Measurements from ENCODE around the gene CTSG. TPM values are rescaled to one million over a fixed set of nuclear protein-coding genes. Genes with fewer than 3 reads are reported as not detected.
"Not testable (repeated sequence)": the region's sequence is repeated elsewhere in the genome, so short reads cannot be mapped to it uniquely, and the experiment has no call there.

The CTSG gene, protein sequence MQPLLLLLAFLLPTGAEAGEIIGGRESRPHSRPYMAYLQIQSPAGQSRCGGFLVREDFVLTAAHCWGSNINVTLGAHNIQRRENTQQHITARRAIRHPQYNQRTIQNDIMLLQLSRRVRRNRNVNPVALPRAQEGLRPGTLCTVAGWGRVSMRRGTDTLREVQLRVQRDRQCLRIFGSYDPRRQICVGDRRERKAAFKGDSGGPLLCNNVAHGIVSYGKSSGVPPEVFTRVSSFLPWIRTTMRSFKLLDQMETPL
- polyA plus RNA-seq (ENCODE audit: insufficient read length) = 1.6 TPM

DNA sequence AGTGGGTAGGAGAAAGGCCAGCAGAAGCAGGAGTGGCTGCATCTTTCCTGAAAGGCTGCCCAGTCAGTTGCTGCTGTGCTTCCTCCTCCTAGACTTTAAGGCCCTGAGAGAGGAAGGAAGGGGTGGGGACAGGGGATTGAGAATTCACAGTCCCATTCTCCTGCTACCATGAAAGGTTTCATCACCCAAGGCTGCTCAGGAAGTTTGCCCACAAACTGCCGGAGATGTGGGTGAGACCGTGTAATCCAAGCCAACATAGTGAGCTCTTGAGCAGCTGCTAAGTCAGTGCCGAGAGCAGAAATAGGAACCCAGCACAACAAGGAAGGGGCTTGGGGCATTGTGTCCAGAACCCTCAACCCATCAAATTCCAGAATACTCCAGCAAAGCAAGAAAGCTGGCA, at the start of gene CTSG:
TSS of gene CTSG (minus strand) at position 69 of the 400 bp plus-strand sequence. CDS start at position 42, 27 bp downstream.
- DNase-seq = no peak

DNA sequence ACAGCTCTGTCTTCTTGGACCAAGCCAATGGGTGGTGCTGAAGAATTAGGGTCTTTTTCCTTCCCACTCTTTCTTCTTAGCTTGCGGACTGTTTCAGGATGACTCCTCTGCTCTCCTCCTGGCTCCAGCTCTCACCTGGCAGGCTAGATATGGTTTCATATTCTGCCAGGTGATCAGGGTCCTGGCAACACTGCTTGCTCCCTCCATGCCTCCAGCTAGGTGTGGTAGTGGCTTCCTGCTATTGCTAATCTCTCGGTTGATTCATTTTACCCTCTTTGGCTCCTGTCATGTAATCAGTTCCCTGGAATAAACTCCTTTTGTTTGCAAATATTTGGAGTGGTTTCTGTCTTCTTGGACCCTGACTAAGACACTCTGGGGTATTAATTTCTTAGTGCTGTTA, 37.7 kb upstream of the CTSG start:
- no peak for DNase-seq

- DNase-seq = no peak
Measured at GRCh38 chr14:24613241-24613640, 37.2 kb upstream of the CTSG start.

- DNase-seq = no peak
Measured at GRCh38 chr14:24612196-24612595, 36.1 kb upstream of the CTSG start.

DNA sequence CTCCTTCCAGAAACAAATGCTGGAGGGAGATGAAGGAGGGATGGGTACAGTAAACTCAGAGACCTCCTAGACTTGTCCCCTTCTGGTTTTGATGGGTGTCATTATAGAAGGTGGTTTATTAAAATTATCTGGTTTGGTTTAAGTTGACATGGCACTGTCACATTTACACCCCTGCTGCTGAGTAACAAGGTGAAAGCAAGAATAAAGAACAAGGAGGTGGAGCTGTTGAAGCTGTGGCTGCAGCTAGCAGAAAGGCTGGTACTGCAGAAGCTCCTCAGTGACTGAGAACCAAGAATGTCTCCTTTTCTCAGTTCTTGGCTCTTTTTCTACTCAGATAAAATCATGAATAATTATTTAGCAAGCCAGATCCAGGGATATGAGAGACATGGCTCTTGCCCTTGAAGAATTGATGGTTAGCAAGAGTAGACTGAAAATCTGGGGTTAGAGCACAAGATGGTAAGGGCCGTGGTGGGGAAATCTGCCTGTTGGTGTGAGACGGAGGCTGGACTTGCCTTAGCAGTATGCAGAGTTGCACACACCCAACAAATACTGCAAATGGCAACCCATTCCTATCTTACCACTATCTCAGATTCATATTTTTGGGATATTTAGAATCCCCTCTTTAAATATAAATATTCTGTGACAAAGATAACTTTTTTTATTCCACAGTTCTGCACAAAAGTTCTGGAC, 33.8 kb upstream of the CTSG start, which contains the start of gene GZMH:
TSS of gene GZMH (minus strand) at position 31 of the 690 bp plus-strand sequence. CDS start 72 bp downstream, outside the sequence.
- DNase-seq = no peak

DNA sequence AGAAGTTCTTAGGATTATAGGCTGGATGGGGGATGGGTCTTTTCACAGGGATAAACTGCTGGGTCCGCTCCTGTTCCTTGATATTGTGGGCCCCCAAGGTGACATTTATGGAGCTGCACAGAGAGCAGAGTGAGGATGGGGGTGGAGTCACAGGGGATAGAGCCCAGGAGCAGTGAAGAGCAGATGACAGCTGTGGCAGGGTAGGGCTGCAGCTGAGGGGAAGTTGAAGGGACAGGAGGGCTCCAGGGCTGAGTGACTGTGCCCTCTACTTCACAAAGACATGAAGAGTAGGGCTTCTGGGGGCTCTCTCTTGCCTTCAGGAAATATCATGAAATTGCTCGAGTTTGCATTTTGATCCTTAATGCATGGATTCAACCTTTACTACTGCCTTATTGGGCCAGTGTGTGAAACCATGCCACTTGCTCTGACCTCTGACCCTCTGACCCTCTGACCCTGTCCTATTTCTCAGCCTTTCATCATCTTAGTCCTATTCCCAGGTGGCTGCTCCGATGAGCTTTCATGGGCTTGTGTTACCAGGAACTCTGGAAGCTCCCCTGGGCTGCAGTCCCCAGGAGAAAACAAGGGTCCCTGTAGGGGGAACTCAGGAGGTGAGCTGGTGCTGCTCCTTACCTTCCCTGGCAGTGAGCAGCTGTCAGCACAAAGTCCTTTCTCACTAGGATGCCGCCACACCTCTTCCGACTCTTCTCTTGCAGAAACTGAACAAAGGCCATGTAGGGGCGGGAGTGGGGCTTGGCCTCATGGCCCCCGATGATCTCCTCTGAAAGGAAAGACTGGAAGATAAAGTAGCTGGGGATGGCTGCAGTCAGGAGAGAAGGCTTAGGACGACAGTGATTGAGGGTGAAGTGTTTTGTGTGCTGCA, 31.8 kb upstream of the CTSG start:
- no peak for DNase-seq

- no peak for DNase-seq
Measured at GRCh38 chr14:24607081-24607480, 31.0 kb upstream of the CTSG start.

GRCh38 chr14:24606297-24606696, 30.2 kb upstream of the CTSG start:
- DNase-seq = no peak

- no peak for DNase-seq
Measured at GRCh38 chr14:24605435-24606190, 29.6 kb upstream of the CTSG start.

- no peak for DNase-seq
Measured at GRCh38 chr14:24597403-24597802, 21.4 kb upstream of the CTSG start.

DNA sequence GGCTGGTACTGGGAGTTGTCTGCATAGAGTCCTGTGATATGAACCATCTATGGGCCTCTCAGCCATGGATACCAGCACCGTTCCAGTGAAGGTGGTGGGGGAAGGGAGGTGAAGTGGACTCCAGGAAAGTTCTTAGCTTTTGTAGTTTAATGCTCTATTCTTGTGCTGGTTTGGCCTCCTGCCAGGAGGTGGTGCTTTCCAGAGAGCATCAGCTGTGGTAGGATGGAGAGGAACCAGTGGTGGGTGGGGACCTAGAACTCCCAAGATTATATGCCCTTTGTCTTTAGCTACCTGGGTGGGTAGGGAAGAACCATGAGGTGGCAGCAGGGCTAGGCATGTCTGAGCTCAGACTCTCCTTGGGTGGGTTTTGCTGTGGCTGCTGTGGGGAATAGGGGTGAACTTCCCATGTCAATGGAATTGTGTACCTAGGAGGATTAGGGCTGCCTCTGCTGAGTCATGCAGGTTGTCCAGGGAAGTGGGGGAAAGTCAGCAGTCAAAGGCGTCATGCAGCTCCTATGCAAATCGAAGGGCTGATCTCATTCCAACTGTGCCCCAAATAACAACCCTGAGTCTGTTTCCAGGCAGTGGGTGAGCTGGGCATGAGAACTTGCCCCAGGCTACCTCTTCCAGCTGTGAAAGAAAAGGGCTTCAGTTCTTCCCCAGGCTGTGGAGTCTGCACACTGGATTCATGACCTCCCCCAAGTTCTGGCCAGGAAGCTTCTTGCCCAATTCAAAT, 19.2 kb upstream of the CTSG start:
- no peak for DNase-seq

DNA sequence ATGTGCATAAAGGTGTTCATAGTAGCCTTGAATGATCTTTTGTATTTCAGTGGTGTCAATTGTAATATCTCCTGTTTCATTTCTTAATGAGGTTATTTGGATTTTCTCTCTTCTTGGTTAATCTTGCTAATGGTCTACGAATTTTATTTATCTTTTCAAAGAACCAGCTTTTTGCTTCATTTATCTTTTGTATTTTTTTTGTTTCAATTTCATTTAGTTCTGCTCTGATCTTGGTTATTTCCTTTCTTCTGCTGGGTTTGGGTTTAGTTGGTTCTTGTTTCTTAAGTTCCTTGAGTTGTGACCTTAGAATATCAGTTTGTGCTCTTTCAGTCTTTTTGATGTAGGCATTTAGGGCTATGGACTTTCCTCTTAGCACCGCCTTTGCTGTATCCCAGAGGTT, 15.0 kb upstream of the CTSG start:
- not testable (repeated sequence) for DNase-seq

DNA sequence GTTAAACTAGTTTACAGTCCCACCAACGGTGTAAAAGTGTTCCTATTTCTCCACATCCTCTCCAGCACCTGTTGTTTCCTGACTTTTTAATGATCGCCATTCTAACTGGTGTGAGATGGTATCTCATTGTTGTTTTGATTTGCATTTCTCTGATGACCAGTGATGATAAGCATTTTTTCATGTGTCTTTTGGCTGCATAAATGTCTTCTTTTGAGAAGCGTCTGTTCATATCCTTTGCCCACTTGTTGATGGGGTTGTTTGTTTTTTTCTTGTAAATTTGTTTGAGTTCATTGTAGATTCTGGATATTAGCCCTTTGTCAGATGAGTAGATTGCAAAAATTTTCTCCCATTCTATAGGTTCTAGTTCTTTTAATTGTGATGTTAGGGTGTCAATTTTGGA, 8.4 kb upstream of the CTSG start:
- not testable (repeated sequence) for DNase-seq

GRCh38 chr14:24578558-24578957, 2.5 kb upstream of the CTSG start:
- no peak for DNase-seq

DNA sequence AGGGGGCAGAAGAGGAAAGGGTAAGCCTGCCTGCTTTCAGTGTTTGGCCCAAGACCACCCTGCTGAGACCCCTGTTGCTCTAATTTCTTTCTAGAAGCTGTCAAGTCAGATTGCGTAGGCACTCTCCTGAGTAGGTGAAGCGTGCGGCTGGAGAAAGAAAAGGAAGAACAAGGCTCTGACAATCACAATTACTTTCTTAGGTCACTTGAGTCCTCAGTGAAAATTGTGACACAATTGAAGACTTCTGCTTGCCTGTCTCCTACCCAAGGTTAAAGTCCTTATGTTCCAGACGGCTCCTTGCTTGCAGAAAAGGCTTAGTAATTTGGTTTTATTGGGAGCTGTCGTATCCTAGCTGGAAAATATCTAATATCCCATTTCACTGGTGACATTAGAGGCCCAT, 721 bp upstream of the CTSG start:
- DNase-seq = no peak

DNA sequence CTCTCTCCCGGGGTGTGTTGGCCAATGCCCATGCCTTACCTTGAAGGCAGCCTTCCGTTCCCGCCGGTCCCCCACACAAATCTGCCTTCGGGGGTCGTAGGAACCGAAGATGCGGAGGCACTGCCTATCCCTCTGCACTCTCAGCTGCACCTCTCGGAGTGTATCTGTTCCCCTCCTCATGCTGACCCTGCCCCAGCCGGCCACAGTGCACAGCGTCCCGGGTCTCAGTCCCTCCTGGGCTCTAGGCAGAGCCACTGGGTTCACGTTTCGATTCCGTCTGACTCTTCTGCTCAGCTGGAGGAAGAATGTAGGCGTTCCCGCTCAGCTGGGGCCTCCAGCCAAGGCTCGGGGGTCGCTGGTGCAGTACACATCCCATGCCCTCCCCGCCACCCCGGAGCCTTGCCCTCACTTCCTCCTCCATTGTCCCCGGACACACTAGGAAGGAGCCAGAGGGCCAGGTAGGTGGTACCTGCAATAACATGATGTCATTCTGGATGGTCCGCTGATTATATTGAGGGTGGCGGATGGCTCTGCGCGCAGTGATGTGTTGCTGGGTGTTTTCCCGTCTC, 1.8 kb downstream of the CTSG start:
- no peak for DNase-seq

- no peak for DNase-seq
Measured at GRCh38 chr14:24566318-24566717, 9.7 kb downstream of the CTSG start.

- no peak for DNase-seq
Measured at GRCh38 chr14:24565766-24566165, 10.3 kb downstream of the CTSG start.

DNA sequence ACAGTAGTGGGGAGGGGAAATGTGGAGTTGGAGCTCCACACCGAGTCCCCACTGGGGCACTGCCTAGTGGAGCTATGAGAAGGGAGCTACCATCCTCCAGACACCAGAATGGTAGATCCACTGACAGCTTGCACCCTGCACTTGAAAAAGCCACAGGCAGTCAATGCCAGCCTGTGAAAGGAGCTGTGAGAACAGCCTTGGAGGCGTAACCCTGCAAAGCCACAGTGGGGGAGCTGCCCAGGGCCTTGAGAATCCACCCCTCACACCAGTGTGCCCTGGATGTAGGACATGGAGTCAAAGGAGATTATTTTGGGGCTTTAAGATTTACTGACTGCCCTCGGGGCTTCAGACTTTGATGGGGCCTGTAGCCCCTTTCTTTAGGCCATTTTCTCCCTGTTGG, 12.5 kb downstream of the CTSG start:
- DNase-seq = no peak

DNA sequence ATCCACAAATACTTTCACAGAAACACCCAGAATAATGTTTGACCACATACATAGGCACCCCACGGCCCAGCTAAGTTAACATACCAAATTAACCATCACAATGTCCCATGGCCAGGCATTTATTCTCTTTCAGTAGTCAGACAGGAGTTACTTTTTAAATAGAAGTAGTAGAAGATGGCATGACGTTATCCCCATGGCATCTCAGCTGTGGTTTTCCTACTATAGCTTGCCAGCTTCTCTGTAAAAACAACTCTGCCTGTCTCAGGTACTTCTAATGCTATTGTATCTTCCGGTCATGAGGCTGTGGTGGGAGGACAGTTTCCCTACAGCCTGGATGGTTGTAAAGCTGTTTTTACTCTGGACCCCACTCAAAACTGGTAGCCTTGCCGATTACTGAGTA, 19.3 kb downstream of the CTSG start:
- no peak for DNase-seq

GRCh38 chr14:24549064-24549463, 27.0 kb downstream of the CTSG start:
- not testable (repeated sequence) for DNase-seq
